ENCODE results near the gene CORO7.

- TF ChIP-seq CTCF (IDR thresholded peaks at IDR 0.05; ENCODE audit: borderline replicate concordance, extremely low read depth, low read length, poor library complexity, severe bottlenecking) (no peak), EZH2 (IDR thresholded peaks at IDR 0.05; ENCODE audit: borderline replicate concordance, low read depth, low read length, severe bottlenecking) (no peak)
These were observed 50.8 kb downstream of the CORO7 start for GRCh38 chr16:4365615-4366014.
